SH-SY5Y (cell line): Measurements from ENCODE around the gene SMCO3.

ENCODE experiments used
- GATA2 ChIP-seq: IDR thresholded peaks from 2 replicates; pipeline ENCODE4 v1.6.1; 2011; ENCODE audit warnings: mild to moderate bottlenecking, low read depth, low read length
- GATA3 ChIP-seq: IDR thresholded peaks from 2 replicates; pipeline ENCODE4 v1.6.1; 2011; ENCODE audit warnings: low read depth, mild to moderate bottlenecking, low read length, moderate library complexity

Gene SMCO3

GRCh38 chr12:14814014-14814413 lies at the start of gene SMCO3:
Gene SMCO3, minus strand, starts transcription at chr12:14814182. Its CDS starts 7,502 bp downstream, at chr12:14806680.
- TF ChIP-seq GATA2, result no peak
- TF ChIP-seq GATA3, result no peak

GRCh38 chr12:14860490-14860889 lies 46.5 kb upstream of the SMCO3 start:
- TF ChIP-seq GATA2 (no peak), GATA3 (no peak)

- TF ChIP-seq GATA2, result no peak
- TF ChIP-seq GATA3, result no peak
These were observed 44.5 kb upstream of the SMCO3 start for GRCh38 chr12:14858513-14858912.

GRCh38 chr12:14854586-14855183 lies 40.7 kb upstream of the SMCO3 start:
- TF ChIP-seq GATA3 (no peak), GATA2 (no peak)

- no peak for TF ChIP-seq GATA3
- TF ChIP-seq GATA2, result no peak
These were observed 40.0 kb upstream of the SMCO3 start for GRCh38 chr12:14853961-14854360.

- TF ChIP-seq GATA3 (no peak), GATA2 (no peak)
These were observed 38.9 kb upstream of the SMCO3 start for GRCh38 chr12:14852880-14853279.

- TF ChIP-seq GATA3, result no peak
- TF ChIP-seq GATA2, result no peak
These were observed 37.1 kb upstream of the SMCO3 start for GRCh38 chr12:14850929-14851663.

GRCh38 chr12:14849661-14850060 lies 35.7 kb upstream of the SMCO3 start:
- TF ChIP-seq GATA2 (no peak), GATA3 (no peak)

GRCh38 chr12:14846876-14847580 lies 33.0 kb upstream of the SMCO3 start:
- TF ChIP-seq GATA3, result no peak
- no peak for TF ChIP-seq GATA2

GRCh38 chr12:14846042-14846587 lies 32.1 kb upstream of the SMCO3 start:
- TF ChIP-seq GATA3 (no peak), GATA2 (no peak)

GRCh38 chr12:14845350-14845750 lies 31.4 kb upstream of the SMCO3 start:
- TF ChIP-seq GATA2 (no peak), GATA3 (no peak)

- TF ChIP-seq GATA3, result no peak
- TF ChIP-seq GATA2, result no peak
These were observed 30.4 kb upstream of the SMCO3 start for GRCh38 chr12:14844401-14844800.

- TF ChIP-seq GATA2, result no peak
These were observed 29.5 kb upstream of the SMCO3 start, which contains the start of gene ART4 for GRCh38 chr12:14843425-14843887. Gene ART4, minus strand, starts transcription at chr12:14843526. Its CDS starts 413 bp downstream, at chr12:14843113.

GRCh38 chr12:14842315-14842714 lies 28.3 kb upstream of the SMCO3 start:
- TF ChIP-seq GATA2 (no peak), GATA3 (no peak)
